ENCODE results near the gene LNX1. TPM values are rescaled to one million over a fixed set of nuclear protein-coding genes. Genes with fewer than 3 reads are reported as not detected.

LNX1 gene
- total and polyA plus RNA-seq, 12 donors, result 1.2 to 8.9 (median 3.7) TPM

DNA sequence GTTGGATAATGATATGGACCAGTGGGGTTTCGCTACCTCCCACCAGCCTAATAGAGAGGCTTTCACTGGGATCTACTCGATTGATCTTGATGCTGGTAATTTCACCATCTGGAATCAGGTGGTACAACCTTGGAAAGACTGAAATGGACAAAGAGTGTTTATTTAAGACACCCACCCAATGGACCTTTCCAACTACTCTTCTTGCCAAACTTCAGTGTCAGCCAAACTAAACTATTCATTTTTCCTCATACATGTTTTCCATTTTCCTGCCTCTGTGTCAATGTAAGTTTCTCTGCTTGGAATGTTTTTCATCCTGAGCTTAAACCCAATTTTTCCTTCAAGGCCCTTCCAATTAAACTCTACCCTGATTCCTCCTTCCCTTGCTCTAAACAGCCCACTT is 92.6 kb downstream of the LNX1 start:
- intact Hi-C loops (cut with DNase I), result loop anchor here in 1 of 2 donors (10.0 kb wide), 1 partner anchor 96 kb away; the partner anchor contains the start of gene LNX1
- H3K4me1 ChIP-seq (replicated peaks in 1 of 2), result peaks cover 4 to 36% of the 10 kb centered on the region in 2 donors
- no peaks in the 10 kb centered on the region for H3K27me3 ChIP-seq
- H3K4me3 ChIP-seq, result no peak overlapping the region
- H3K36me3 ChIP-seq (replicated peaks in 1 of 2), result no peaks in the 10 kb centered on the region
- 92 to 96% (median 94%) methylated on average over 2 of the region's 2 CpGs for WGBS, 4 donors
- TF ChIP-seq POLR2A (IDR thresholded peaks at IDR 0.05), result no peak
- TF ChIP-seq, protein P1, sequence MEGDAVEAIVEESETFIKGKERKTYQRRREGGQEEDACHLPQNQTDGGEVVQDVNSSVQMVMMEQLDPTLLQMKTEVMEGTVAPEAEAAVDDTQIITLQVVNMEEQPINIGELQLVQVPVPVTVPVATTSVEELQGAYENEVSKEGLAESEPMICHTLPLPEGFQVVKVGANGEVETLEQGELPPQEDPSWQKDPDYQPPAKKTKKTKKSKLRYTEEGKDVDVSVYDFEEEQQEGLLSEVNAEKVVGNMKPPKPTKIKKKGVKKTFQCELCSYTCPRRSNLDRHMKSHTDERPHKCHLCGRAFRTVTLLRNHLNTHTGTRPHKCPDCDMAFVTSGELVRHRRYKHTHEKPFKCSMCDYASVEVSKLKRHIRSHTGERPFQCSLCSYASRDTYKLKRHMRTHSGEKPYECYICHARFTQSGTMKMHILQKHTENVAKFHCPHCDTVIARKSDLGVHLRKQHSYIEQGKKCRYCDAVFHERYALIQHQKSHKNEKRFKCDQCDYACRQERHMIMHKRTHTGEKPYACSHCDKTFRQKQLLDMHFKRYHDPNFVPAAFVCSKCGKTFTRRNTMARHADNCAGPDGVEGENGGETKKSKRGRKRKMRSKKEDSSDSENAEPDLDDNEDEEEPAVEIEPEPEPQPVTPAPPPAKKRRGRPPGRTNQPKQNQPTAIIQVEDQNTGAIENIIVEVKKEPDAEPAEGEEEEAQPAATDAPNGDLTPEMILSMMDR (IDR thresholded peaks at IDR 0.05), result no peak
- DNase-seq, result no peak
- H3K27ac ChIP-seq, result peak overlapping the region in 3 of 5 donors; percentile 38 to 77 (median 44)
- no peaks in the 10 kb centered on the region for H3K9me3 ChIP-seq (replicated peaks in 1 of 3)

DNA sequence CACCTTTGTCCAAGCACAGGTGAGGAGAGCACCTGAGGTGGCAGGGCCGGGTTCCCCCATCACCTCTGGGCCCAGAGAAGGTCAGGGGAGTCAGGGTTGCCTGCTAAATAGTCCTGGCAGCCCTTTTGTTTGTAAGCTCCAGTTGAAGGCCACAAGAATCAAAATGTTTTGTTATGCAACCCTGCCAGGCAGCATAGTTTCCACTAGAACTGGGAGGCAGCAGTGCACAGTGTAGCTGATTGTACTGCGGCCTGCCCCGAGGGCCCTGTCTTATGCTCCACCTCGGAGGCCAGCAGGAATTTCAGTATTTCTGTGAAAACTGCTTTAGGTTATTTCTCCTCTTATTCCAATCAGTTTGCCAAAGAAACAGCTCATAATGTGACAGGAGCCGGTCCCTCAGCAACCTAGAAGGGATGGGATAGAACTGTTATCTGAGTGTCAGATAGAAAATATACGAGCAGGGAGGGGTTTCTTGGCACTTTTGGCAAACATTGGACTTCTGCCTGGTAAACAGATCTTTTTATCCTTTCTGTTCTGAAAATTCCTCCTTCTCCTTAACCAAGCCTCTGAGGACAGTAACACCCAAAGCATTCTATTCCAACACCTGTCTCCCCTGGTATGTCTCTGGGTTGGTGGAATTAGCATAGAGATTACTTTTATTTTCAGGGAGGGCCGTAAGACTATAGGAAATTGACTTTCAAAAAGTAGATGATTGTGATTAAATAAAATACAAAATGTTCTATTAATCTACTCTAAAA is 93.6 kb downstream of the LNX1 start:
- TF ChIP-seq POLR2A (IDR thresholded peaks at IDR 0.05), result peak in 1 of 2 donors; percentile 23
- TF ChIP-seq, protein P1 (IDR thresholded peaks at IDR 0.05), result peak in 2 of 6 experiments; percentile 21 to 28
- peaks cover 4 to 36% of the 10 kb centered on the region in 2 donors for H3K4me1 ChIP-seq (replicated peaks in 1 of 2)
- intact Hi-C loops (cut with DNase I), result loop anchor here in 1 of 2 donors (10.0 kb wide), 1 partner anchor 97 kb away; the partner anchor contains the start of gene LNX1
- no peak overlapping the region for H3K4me3 ChIP-seq
- H3K9me3 ChIP-seq (replicated peaks in 1 of 3), result no peaks in the 10 kb centered on the region
- H3K27ac ChIP-seq, result peak overlapping the region; percentile 35 to 79 (median 77)
- DNase-seq, result peak; percentile 61 to 87 (median 81)
- H3K27me3 ChIP-seq, result no peaks in the 10 kb centered on the region
- no peaks in the 10 kb centered on the region for H3K36me3 ChIP-seq (replicated peaks in 1 of 2)
- WGBS, 4 donors, result 25 to 51% (median 29%) methylated on average over 7 of the region's 7 CpGs

DNA sequence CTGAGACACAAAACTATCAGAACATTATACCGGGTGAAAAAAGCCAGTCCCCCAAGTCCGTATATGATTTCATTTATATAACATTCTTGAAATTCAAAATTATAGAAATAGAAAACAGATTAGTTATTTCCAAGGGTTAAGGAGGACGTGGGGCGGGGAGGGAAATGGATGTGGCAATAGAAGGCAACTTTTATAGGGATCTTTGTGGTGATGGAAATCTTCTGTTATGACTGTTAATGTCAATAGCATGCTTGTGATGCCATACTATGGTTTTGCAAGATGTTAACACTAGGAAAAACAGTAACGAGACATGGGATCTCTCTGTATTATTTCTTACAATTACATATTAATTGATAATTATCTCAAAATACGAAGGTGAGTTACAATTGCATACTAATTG is 96.4 kb downstream of the LNX1 start:
- DNase-seq, result no peak
- Histone ChIP-seq H3K27me3 (no peaks in the 10 kb centered on the region), H3K9me3 (replicated peaks in 1 of 3) (no peaks in the 10 kb centered on the region), H3K4me1 (replicated peaks in 1 of 2) (peaks cover 9 to 46% of the 10 kb centered on the region in 2 donors), H3K36me3 (replicated peaks in 1 of 2) (no peaks in the 10 kb centered on the region), H3K4me3 (no peak overlapping the region), H3K27ac (no peak overlapping the region)
- intact Hi-C loops (cut with DNase I), result loop anchor here in 1 of 2 donors (10.0 kb wide), 1 partner anchor 100 kb away; the partner anchor contains the start of gene LNX1
- WGBS, 4 donors, result 93 to 96% (median 95%) methylated on average over 6 of the region's 6 CpGs
- TF ChIP-seq POLR2A (IDR thresholded peaks at IDR 0.05), result no peak
- TF ChIP-seq, protein P1 (IDR thresholded peaks at IDR 0.05), result no peak

DNA sequence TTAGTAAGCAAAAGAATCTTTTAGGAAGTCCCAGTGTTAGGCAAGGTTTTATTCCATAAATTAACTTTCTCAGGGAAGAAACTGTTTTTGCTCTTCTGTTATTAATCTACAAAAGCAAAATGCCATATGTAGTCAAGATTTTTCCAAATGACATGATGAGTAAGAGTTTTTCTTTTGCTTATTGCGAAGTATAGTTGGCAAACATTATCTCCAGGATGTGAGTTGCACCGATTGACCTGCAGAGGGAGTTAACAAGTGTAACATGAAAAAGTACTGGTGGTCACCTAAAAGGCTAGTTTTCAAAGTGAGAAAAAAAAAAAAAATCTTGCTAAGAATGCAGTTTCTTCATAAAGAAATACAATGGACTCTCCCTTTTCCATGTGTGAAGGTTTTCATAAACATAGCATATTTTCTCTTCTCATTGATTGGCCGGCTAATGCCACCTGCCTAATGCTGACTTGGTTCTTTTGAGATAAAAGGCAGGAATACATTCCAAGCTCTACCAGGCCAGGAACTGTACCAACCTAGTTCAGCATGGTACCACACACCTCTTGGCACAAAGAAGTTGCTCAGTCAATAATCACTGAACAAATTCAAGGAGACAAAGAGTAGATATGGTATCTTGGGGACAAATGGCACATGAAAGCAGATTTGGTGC is 100.2 kb downstream of the LNX1 start:
- no peaks in the 10 kb centered on the region for H3K36me3 ChIP-seq (replicated peaks in 1 of 2)
- no peaks in the 10 kb centered on the region for H3K27me3 ChIP-seq
- no peak for TF ChIP-seq POLR2A (IDR thresholded peaks at IDR 0.05)
- TF ChIP-seq, protein P1 (IDR thresholded peaks at IDR 0.05), result peak; percentile 40 to 90 (median 74)
- H3K4me1 ChIP-seq (replicated peaks in 1 of 2), result peaks cover 6 to 26% of the 10 kb centered on the region in 2 donors
- WGBS, 4 donors, result 38 to 45% (median 39%) methylated on average over 3 of the region's 3 CpGs
- DNase-seq, result peak in 6 of 7 donors; percentile 49 to 87 (median 72)
- intact Hi-C loops (cut with DNase I), result loop anchor here in 1 of 2 donors (10.0 kb wide), 1 partner anchor 104 kb away; the partner anchor contains the start of gene LNX1
- H3K9me3 ChIP-seq (replicated peaks in 1 of 3), result no peaks in the 10 kb centered on the region
- H3K4me3 ChIP-seq, result no peak overlapping the region
- H3K27ac ChIP-seq, result peak overlapping the region in 2 of 5 donors; percentile 39 to 43
